ENCODE measurements around the gene ZNF740. TPM values are rescaled to one million over a fixed set of nuclear protein-coding genes. Genes with fewer than 3 reads are reported as not detected.

The ZNF740 gene
- total and polyA plus RNA-seq, 2 of the 4 experiments (the other 2 are of a cell fraction), result 13.1 to 14.0 TPM

- no TSS peak for BruUV-seq (replicated peaks)
- Histone ChIP-seq H3K36me3 (ENCODE audit: control insufficient read depth, insufficient read depth, low read length) (peaks cover 4% of the 10 kb centered on the region; the same call in 1 of the 2 replicates), H2BK20ac (ENCODE audit: low read depth, low read length) (no peak overlapping the region), H2BK120ac (ENCODE audit: low read depth, low read length) (no peak overlapping the region), H3K4me1 (ENCODE audit: control insufficient read depth, insufficient read depth, low read length) (peaks cover 30% of the 10 kb centered on the region), H3K9me1 (ENCODE audit: insufficient read depth, low read length) (peaks cover 27% of the 10 kb centered on the region), H3K56ac (ENCODE audit: extremely low read depth, insufficient read depth, low read length) (no peak overlapping the region), H3K27ac (ENCODE audit: insufficient read depth, low read length) (no peak overlapping the region), H3K23ac (ENCODE audit: low read depth, low read length) (no peak overlapping the region), H3K9me3 (ENCODE audit: control insufficient read depth, insufficient read depth, low read length) (no peaks in the 10 kb centered on the region), H2BK5ac (ENCODE audit: low read depth, low read length, poor library complexity, severe bottlenecking) (no peak overlapping the region), H2BK15ac (ENCODE audit: low read depth, low read length) (no peak overlapping the region), H4K91ac (ENCODE audit: insufficient read depth, low read depth, low read length) (no peak overlapping the region), H4K20me1 (ENCODE audit: insufficient read depth, low read length) (no peaks in the 10 kb centered on the region), H3K4me3 (ENCODE audit: insufficient read depth, low read depth, low read length) (no peak overlapping the region), H4K5ac (ENCODE audit: low read depth, low read length) (no peak overlapping the region), H3K14ac (replicated peaks; ENCODE audit: low read depth, low read length) (no peak overlapping the region), H3K4me2 (ENCODE audit: low read depth, low read length) (no peak overlapping the region), H2AFZ (replicated peaks; ENCODE audit: low read length, poor library complexity) (no peak overlapping the region), H3K4ac (ENCODE audit: low read depth, low read length) (no peak overlapping the region), H2AK9ac (replicated peaks; ENCODE audit: low read depth, low read length, poor library complexity) (no peak overlapping the region), H2AK5ac (ENCODE audit: low read depth, low read length) (no peak overlapping the region), H4K8ac (ENCODE audit: low read depth in 2 of 2, low read length in 2 of 2) (no peak overlapping the region), H3K27me3 (ENCODE audit: control insufficient read depth, insufficient read depth, low read length) (peaks cover 3% of the 10 kb centered on the region; the same call in 1 of the 2 replicates), H3K79me1 (ENCODE audit: low read depth in 1 of 2, low read length in 2 of 2) (peaks cover 5 to 30% of the 10 kb centered on the region in 2 experiments; a peak in 2 of 4 replicates), H3K18ac (ENCODE audit: low read depth, low read length) (no peak overlapping the region), H3K9ac (ENCODE audit: low read depth, low read length) (no peak overlapping the region)
- POLR2A ChIA-PET (ENCODE audit: unreplicated experiment), result interaction anchor here (0.8 kb wide), 1 partner anchor 9 kb away, joined by 3 read pairs; no protein-coding TSS in a partner anchor
- DNase-seq, result no peak
- in situ Hi-C loops (cut with MboI; ENCODE audit: low sequenced_read_pairs), result no loop called here
- no peak for ATAC-seq (ENCODE audit: low read depth)
- CTCF ChIA-PET, result no interaction called here
- intact Hi-C loops (cut with micrococcal nuclease), result no loop called here
- 75% methylated on average over 2 of the region's 2 CpGs; no CpG with 5 or more reads in 1 of the 2 experiments for WGBS, 2 experiments (ENCODE audit: extremely low coverage in 2 of 2, insufficient read length in 1 of 2)
- TF ChIP-seq MAZ (IDR thresholded peaks at IDR 0.05; ENCODE audit: borderline replicate concordance, low read depth, low read length) (no peak), SMC3 (IDR thresholded peaks at IDR 0.05; ENCODE audit: low read depth, low read length) (no peak), NFE2L2 (IDR thresholded peaks at IDR 0.05; ENCODE audit: low read depth, low read length) (no peak), BHLHE40 (IDR thresholded peaks at IDR 0.05; ENCODE audit: low read depth, low read length) (no peak), CTCF (conservative IDR thresholded peaks at IDR 0.05; ENCODE audit: low read depth, low read length) (no peak), RCOR1 (IDR thresholded peaks at IDR 0.05; ENCODE audit: insufficient replicate concordance, low read length) (no peak), CEBPB (IDR thresholded peaks at IDR 0.05; ENCODE audit: low read depth, low read length) (no peak), USF2 (IDR thresholded peaks at IDR 0.05; ENCODE audit: low read depth, low read length) (no peak), POLR2A (IDR thresholded peaks at IDR 0.05; ENCODE audit: low read depth, low read length) (no peak), MAFK (IDR thresholded peaks at IDR 0.05; ENCODE audit: low read depth, low read length) (no peak)
- TF ChIP-seq, protein P1, sequence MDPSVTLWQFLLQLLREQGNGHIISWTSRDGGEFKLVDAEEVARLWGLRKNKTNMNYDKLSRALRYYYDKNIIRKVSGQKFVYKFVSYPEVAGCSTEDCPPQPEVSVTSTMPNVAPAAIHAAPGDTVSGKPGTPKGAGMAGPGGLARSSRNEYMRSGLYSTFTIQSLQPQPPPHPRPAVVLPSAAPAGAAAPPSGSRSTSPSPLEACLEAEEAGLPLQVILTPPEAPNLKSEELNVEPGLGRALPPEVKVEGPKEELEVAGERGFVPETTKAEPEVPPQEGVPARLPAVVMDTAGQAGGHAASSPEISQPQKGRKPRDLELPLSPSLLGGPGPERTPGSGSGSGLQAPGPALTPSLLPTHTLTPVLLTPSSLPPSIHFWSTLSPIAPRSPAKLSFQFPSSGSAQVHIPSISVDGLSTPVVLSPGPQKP (IDR thresholded peaks at IDR 0.05; ENCODE audit: borderline replicate concordance, low read depth, low read length), result no peak
- dilution Hi-C loops (cut with HindIII; ENCODE audit: low sequenced_read_pairs, unreplicated experiment), result no loop called here
Observed at GRCh38 chr12:53229454-53229853, 48.9 kb downstream of the ZNF740 start.
